Endothelial cell of umbilical vein (primary cell): ENCODE measurements around the gene ATL1. TPM values are rescaled to one million over a fixed set of nuclear protein-coding genes. Genes with fewer than 3 reads are reported as not detected.

Experiments used
- BruUV-seq: library from RNA; stranded (reverse); fragments of 400-500 nt; replicated peaks from 2 replicates; lab custom pipeline; 2021; lab: Mats Ljungman, UMichigan
- CTCF ChIA-PET: fragments of 300-600, 350-600 bp; sonication (Branson Sonifier 250); formaldehyde crosslinking; loops from one replicate; lab custom pipeline; 2021; ENCODE audit warnings: antibody characterized with exemption, inconsistent platforms; lab: Charles Lee
- POLR2A ChIA-PET: fragments of 300-600, 350-600 bp; sonication (Branson Sonifier 250); formaldehyde crosslinking; loops from one replicate; lab custom pipeline; 2021; ENCODE audit warnings: antibody characterized with exemption, inconsistent platforms; lab: Charles Lee
- DNase-seq: peaks from one replicate; pipeline ENCODE4 v3.0.0-alpha.2; 2011; ENCODE audit warnings: low read depth, low spot score
- FAIRE-seq: peaks from 2 replicates; lab custom pipeline; 2011; peaks lifted over from hg19 to GRCh38; lab: Jason Lieb, UNC
- H2AFZ ChIP-seq: 2 replicates; pipeline ENCODE4 v1.6.0; 2012; ENCODE audit warnings: low read depth, low read length, control low read depth, inconsistent platforms
- H3K27ac ChIP-seq: 2 replicates; pipeline ENCODE4 v1.5.1; 2011; ENCODE audit warnings: low read depth, mild to moderate bottlenecking, control low read depth, low read length, moderate library complexity; ENCODE audit not compliant: insufficient read depth
- H3K27me3 ChIP-seq, 2 experiments: 2 replicates each; pipeline versions ENCODE4 v1.6.0 to v1.6.1; 2011; ENCODE audit warnings: low read length in 2 of 2, mixed read lengths in 1 of 2; ENCODE audit not compliant: control insufficient read depth in 2 of 2, insufficient read depth in 2 of 2
- H3K36me3 ChIP-seq, 2 experiments: 2 replicates in 1 of 2; 3 replicates in 1 of 2; pipeline ENCODE4 v1.5.1; 2011; ENCODE audit warnings: low read length in 2 of 2, mild to moderate bottlenecking in 1 of 2, moderate library complexity in 1 of 2; ENCODE audit not compliant: control insufficient read depth in 2 of 2, insufficient read depth in 2 of 2; ENCODE audit errors: extremely low read depth in 1 of 2
- H3K4me1 ChIP-seq: 3 replicates; pipeline ENCODE4 v1.5.1; 2011; ENCODE audit warnings: mild to moderate bottlenecking, low read length; ENCODE audit not compliant: control insufficient read depth, insufficient read depth; ENCODE audit errors: extremely low read depth
- H3K4me2 ChIP-seq: 2 replicates; pipeline ENCODE4 v1.6.1; 2011; ENCODE audit warnings: low read length, control low read depth, mixed read lengths; ENCODE audit not compliant: insufficient read depth
- H3K4me3 ChIP-seq, 3 experiments: fragments of 200-600 bp in 1 of 3; sonication (generic), shearing (Covaris generic) in 1 of 3; replicated peaks in 1 of 3; 2 replicates each; pipeline ENCODE4 v1.5.1; 2011 to 2016; ENCODE audit warnings: control low read depth in 3 of 3, low read length in 3 of 3, mild to moderate bottlenecking in 2 of 3, inconsistent platforms in 1 of 3, low read depth in 1 of 3, moderate library complexity in 1 of 3; ENCODE audit not compliant: insufficient read depth in 1 of 3
- H3K79me2 ChIP-seq: 2 replicates; pipeline ENCODE4 v1.6.0; 2012; ENCODE audit warnings: low read length, inconsistent platforms; ENCODE audit not compliant: control insufficient read depth, insufficient read depth
- H3K9ac ChIP-seq: replicated peaks from 2 replicates; pipeline ENCODE3; 2011; ENCODE audit warnings: low read length, control low read depth; ENCODE audit not compliant: insufficient read depth; ENCODE audit errors: extremely low read depth
- H3K9me1 ChIP-seq: replicated peaks from 3 replicates; pipeline ENCODE4 v1.6.0; 2011; ENCODE audit warnings: mild to moderate bottlenecking, low read length; ENCODE audit not compliant: control insufficient read depth, insufficient read depth; ENCODE audit errors: extremely low read depth
- H3K9me3 ChIP-seq: replicated peaks from 2 replicates; pipeline ENCODE4 v1.5.1; 2012; ENCODE audit warnings: low read length, inconsistent platforms; ENCODE audit not compliant: control insufficient read depth, insufficient read depth
- H4K20me1 ChIP-seq: replicated peaks from 2 replicates; pipeline ENCODE3; 2011; ENCODE audit warnings: mild to moderate bottlenecking, low read length; ENCODE audit not compliant: control insufficient read depth, insufficient read depth; ENCODE audit errors: extremely low read depth
- CTCF ChIP-seq, 2 donors: IDR thresholded peaks; 1 replicate in 1 of 2; 2 replicates in 1 of 2; pipeline ENCODE4 v1.5.1; 2011; ENCODE audit warnings: low read length in 2 of 2, mild to moderate bottlenecking in 2 of 2, moderate library complexity in 2 of 2, control low read depth in 1 of 2, inconsistent platforms in 1 of 2, low read depth in 1 of 2; ENCODE audit not compliant: insufficient read depth in 1 of 2; ENCODE audit errors: extremely low read depth in 1 of 2
- EZH2 ChIP-seq: IDR thresholded peaks from 2 replicates; pipeline ENCODE4 v1.6.1; 2012; ENCODE audit warnings: borderline replicate concordance, low read depth, mild to moderate bottlenecking, moderate library complexity, low read length, inconsistent platforms; ENCODE audit not compliant: severe bottlenecking
- FOS ChIP-seq: IDR thresholded peaks from 2 replicates; pipeline ENCODE4 v1.6.1; 2011; ENCODE audit warnings: mild to moderate bottlenecking, low read length, moderate library complexity, borderline replicate concordance; ENCODE audit not compliant: insufficient read depth
- GATA2 ChIP-seq: IDR thresholded peaks from 2 replicates; pipeline ENCODE4 v1.7.0; 2011; ENCODE audit warnings: low read depth, mild to moderate bottlenecking, moderate library complexity, mixed read lengths, low read length; ENCODE audit not compliant: insufficient read length, insufficient read depth
- JUN ChIP-seq: IDR thresholded peaks from 2 replicates; pipeline ENCODE4 v1.6.1; 2011; ENCODE audit warnings: borderline replicate concordance, low read depth; ENCODE audit not compliant: insufficient read length, insufficient read depth
- MAX ChIP-seq: IDR thresholded peaks from 2 replicates; pipeline ENCODE4 v1.6.1; 2011; ENCODE audit not compliant: insufficient read depth, insufficient read length
- MYC ChIP-seq: IDR thresholded peaks from one replicate; pipeline ENCODE4 v1.6.1; 2011; ENCODE audit warnings: mild to moderate bottlenecking, low read depth, low read length
- POLR2A ChIP-seq: IDR thresholded peaks from 2 replicates; pipeline ENCODE4 v1.6.1; 2012; ENCODE audit warnings: low read depth, mild to moderate bottlenecking, control low read depth, low read length
- POLR2AphosphoS5 ChIP-seq: IDR thresholded peaks from 2 replicates; pipeline ENCODE4 v1.6.1; 2012; ENCODE audit warnings: low read depth, mild to moderate bottlenecking, control low read depth, low read length, moderate library complexity; ENCODE audit not compliant: insufficient read depth
- dilution Hi-C: fragments of 300-500 bp; cut with MboI; formaldehyde crosslinking; loops from one replicate; pipeline ENCODE4 v1.15.0; 2019; ENCODE audit warnings: low sequenced_read_pairs; ENCODE audit not compliant: extremely low pct_ligation_motif_present
- intact Hi-C: fragments of 100-400 bp; cut with micrococcal nuclease; formaldehyde crosslinking; loops from one replicate; pipeline ENCODE4 v1.10.0; 2022
- polyA plus RNA-seq, 4 experiments: library from polyadenylated mRNA; depleted of rRNA in 3 of 4; stranded (reverse) in 3 of 4; unstranded in 1 of 4; fragments of >200 nt; gene quantifications; 2 replicates each; pipeline versions ENCODE4 v1.2.1 to v1.2.3, GENCODE V29; 2011 to 2012; ENCODE audit warnings: missing spikeins in 1 of 4
- total RNA-seq: library from RNA; stranded (reverse); gene quantifications from 2 replicates; pipeline ENCODE4 v1.2.3, GENCODE V29; 2021

Gene ATL1
- total and polyA plus RNA-seq, 2 donors (not counting 3 experiments of a cell fraction or from before 2014, with no cell fraction given), result 1.1 to 5.1 TPM

GRCh38 chr14:50530794-50531365 is 29.1 kb upstream of the ATL1 start:
- Histone ChIP-seq H3K27ac (peak overlapping the region; percentile 82), H3K4me1 (peaks cover 38% of the 10 kb centered on the region), H3K9me3 (no peaks in the 10 kb centered on the region), H3K36me3 (no peaks in the 10 kb centered on the region), H3K9me1 (no peaks in the 10 kb centered on the region), H3K79me2 (peaks cover 63% of the 10 kb centered on the region), H3K4me2 (peak overlapping the region; percentile 98), H3K27me3 (no peaks in the 10 kb centered on the region), H2AFZ (no peak overlapping the region), H3K4me3 (peak overlapping the region; percentile 90 to 98 (median 97)), H4K20me1 (no peaks in the 10 kb centered on the region), H3K9ac (peak overlapping the region; percentile 89)
- CTCF ChIA-PET, result interaction anchor here (1.4 to 2.8 kb wide), 4 partner anchors 10 to 213 kb away, joined by 4 to 44 read pairs (median 16); no protein-coding TSS in a partner anchor
- no peak for TF ChIP-seq EZH2
- no peak for TF ChIP-seq MAX
- no peak for TF ChIP-seq GATA2
- TF ChIP-seq POLR2AphosphoS5, result no peak
- TF ChIP-seq CTCF (IDR thresholded peaks at IDR 0.05; ENCODE audit: extremely low read depth in 1 of 2, insufficient read depth in 1 of 2, low read depth in 1 of 2, low read length in 2 of 2), result no peak
- no peak for TF ChIP-seq JUN
- TF ChIP-seq POLR2A, result no peak
- no peak for TF ChIP-seq FOS
- no peak for TF ChIP-seq MYC
- DNase-seq (peak; percentile 42), FAIRE-seq (peak; percentile 65)
- intact Hi-C loops (loop anchor here (2.0 to 5.0 kb wide), 3 partner anchors 88 to 764 kb away; partner anchors contain the start of gene KLHDC2), dilution Hi-C loops (no loop called here)
- BruUV-seq, result no TSS peak
- POLR2A ChIA-PET, result no interaction called here
